Measurements from ENCODE around the gene FUT7. TPM values are rescaled to one million over a fixed set of nuclear protein-coding genes. Genes with fewer than 3 reads are reported as not detected.
A peak's percentile ranks its signal among the peaks of the same experiment; 100 is the strongest.

The FUT7 gene
- total and polyA plus RNA-seq, 2 of the 13 experiments (the other 11 are each of a cell fraction or from before 2014, with no cell fraction given) = 0.05 TPM; not detected in 1

DNA sequence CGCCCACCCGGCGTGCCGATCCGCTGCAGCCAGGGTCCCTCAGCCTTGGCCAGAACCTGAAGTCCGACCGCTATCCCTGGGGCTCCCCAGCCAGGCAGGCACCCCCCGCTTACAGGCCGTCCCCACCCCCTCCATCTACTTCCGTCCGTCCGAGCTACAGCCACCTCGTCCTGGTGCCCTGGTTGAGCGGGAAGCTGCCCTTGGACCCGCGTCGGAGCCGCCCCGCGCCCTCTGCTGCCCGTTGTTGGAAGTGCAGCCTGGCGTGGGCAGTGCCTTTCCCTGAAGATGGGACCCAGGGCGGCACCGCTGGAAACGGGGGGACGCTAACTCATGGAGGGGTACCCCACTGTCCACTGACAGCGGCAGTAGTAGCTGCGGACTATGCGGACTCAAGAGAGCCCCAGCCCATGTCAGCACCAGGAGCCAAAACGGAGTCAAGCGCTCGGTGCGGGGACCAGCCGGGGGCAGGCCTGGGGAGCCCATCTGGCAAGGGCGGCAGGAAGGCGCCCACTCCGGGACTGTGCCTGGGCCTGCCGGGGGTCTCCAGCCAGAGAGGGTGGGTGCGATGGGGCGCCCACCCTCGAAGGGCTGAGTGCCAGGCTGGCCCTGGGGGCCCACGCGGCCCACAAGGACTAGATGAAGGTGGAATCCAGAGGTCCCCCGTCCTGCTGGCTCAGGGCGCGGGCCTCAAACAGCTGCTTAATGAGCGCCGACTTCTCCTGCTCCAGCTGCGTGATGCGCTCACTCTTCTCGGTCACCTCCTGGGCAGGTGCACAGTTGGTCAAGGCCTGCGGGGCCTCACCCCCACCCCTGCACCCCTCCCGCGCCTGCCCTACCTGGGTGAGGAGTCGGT, 32.4 kb upstream of the FUT7 start (continued):
- no peak for TF ChIP-seq ZNF710 (CRISPR knock-in tag; IDR thresholded peaks at IDR 0.05; ENCODE audit: borderline replicate concordance)
- no peak for TF ChIP-seq RBM22 (optimal IDR thresholded peaks at IDR 0.05; ENCODE audit: low read length)
- TF ChIP-seq ZNF160 (CRISPR knock-in tag; IDR thresholded peaks at IDR 0.05) = no peak
- TF ChIP-seq IRX3 (CRISPR knock-in tag; IDR thresholded peaks at IDR 0.05; ENCODE audit: borderline replicate concordance, low read depth) = no peak
- no peak for TF ChIP-seq HES4 (CRISPR knock-in tag; IDR thresholded peaks at IDR 0.05; ENCODE audit: borderline replicate concordance)
- TF ChIP-seq ZNF143 (CRISPR knock-in tag; IDR thresholded peaks at IDR 0.05) = no peak
- no peak for TF ChIP-seq ZNF44 (CRISPR knock-in tag; IDR thresholded peaks at IDR 0.05)
- TF ChIP-seq PRMT3 (CRISPR knock-in tag; IDR thresholded peaks at IDR 0.05; ENCODE audit: borderline replicate concordance, low read depth) = no peak
- TF ChIP-seq ZNF891 (CRISPR knock-in tag; IDR thresholded peaks at IDR 0.05) = peak; percentile 60; the same call in 1 of the 2 replicates
- TF ChIP-seq, protein P1, sequence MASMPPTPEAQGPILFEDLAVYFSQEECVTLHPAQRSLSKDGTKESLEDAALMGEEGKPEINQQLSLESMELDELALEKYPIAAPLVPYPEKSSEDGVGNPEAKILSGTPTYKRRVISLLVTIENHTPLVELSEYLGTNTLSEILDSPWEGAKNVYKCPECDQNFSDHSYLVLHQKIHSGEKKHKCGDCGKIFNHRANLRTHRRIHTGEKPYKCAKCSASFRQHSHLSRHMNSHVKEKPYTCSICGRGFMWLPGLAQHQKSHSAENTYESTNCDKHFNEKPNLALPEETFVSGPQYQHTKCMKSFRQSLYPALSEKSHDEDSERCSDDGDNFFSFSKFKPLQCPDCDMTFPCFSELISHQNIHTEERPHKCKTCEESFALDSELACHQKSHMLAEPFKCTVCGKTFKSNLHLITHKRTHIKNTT (CRISPR knock-in tag; IDR thresholded peaks at IDR 0.05) = no peak
- peak; percentile 32 for TF ChIP-seq HNRNPLL (IDR thresholded peaks at IDR 0.05; ENCODE audit: low read depth, low read length, poor library complexity, severe bottlenecking)
- no peak for TF ChIP-seq AKNA (CRISPR knock-in tag; IDR thresholded peaks at IDR 0.05; ENCODE audit: borderline replicate concordance)
- no peak for TF ChIP-seq HMGA1 (CRISPR knock-in tag; conservative IDR thresholded peaks at IDR 0.05)
- TF ChIP-seq STAT5B (CRISPR knock-in tag; IDR thresholded peaks at IDR 0.05) = peak; percentile 70; the same call in 1 of the 2 replicates
- TF ChIP-seq, protein P2, sequence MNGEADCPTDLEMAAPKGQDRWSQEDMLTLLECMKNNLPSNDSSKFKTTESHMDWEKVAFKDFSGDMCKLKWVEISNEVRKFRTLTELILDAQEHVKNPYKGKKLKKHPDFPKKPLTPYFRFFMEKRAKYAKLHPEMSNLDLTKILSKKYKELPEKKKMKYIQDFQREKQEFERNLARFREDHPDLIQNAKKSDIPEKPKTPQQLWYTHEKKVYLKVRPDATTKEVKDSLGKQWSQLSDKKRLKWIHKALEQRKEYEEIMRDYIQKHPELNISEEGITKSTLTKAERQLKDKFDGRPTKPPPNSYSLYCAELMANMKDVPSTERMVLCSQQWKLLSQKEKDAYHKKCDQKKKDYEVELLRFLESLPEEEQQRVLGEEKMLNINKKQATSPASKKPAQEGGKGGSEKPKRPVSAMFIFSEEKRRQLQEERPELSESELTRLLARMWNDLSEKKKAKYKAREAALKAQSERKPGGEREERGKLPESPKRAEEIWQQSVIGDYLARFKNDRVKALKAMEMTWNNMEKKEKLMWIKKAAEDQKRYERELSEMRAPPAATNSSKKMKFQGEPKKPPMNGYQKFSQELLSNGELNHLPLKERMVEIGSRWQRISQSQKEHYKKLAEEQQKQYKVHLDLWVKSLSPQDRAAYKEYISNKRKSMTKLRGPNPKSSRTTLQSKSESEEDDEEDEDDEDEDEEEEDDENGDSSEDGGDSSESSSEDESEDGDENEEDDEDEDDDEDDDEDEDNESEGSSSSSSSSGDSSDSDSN (CRISPR knock-in tag; IDR thresholded peaks at IDR 0.05) = peak; percentile 68
- no peak for TF ChIP-seq TARDBP (CRISPR knock-in tag; IDR thresholded peaks at IDR 0.05)
- TF ChIP-seq ZNF230 (CRISPR knock-in tag; IDR thresholded peaks at IDR 0.05) = no peak
- TF ChIP-seq ZSCAN21 (CRISPR knock-in tag; IDR thresholded peaks at IDR 0.05; ENCODE audit: borderline replicate concordance) = peak; percentile 61; the same call in 1 of the 2 replicates
